GM12878 (cell line): ENCODE measurements around the gene CHRNG. TPM values are rescaled to one million over a fixed set of nuclear protein-coding genes. Genes with fewer than 3 reads are reported as not detected.

Source experiments
- ATAC-seq: fragments of 200-7000 bp; cut with Tn5 transposase; 3 replicates; pipeline ENCODE4 v1.9.1; 2020; ENCODE audit warnings: mild to moderate bottlenecking, moderate library complexity
- BruUV-seq: library from RNA; stranded (reverse); fragments of 400-500 nt; replicated peaks from 2 replicates; lab custom pipeline; 2021; lab: Mats Ljungman, UMichigan
- CTCF ChIA-PET: fragments of 300-600 bp; sonication (Branson Sonifier 250); formaldehyde crosslinking; extraction: SDS; loops from one replicate; lab custom pipeline; 2021; ENCODE audit warnings: inconsistent platforms; lab: Yijun Ruan, JAX
- POLR2A ChIA-PET: fragments of 350-600 bp; formaldehyde crosslinking; extraction: SDS; loops from one replicate; lab custom pipeline; 2021; ENCODE audit warnings: inconsistent platforms; lab: Charles Lee
- RAD21 ChIA-PET: fragments of 300-600 bp; sonication (Branson Sonifier 250); formaldehyde crosslinking; loops from one replicate; lab custom pipeline; 2023; ENCODE audit warnings: antibody characterized with exemption; ENCODE audit not compliant: unreplicated experiment; lab: Charles Lee
- SMC1A ChIA-PET: fragments of 300-600 bp; sonication (Branson Sonifier 250); formaldehyde crosslinking; loops from one replicate; lab custom pipeline; 2023; ENCODE audit not compliant: unreplicated experiment, uncharacterized antibody; lab: Charles Lee
- DNase-seq: peaks from one replicate; pipeline ENCODE4 v3.0.0-alpha.2; 2011; ENCODE audit warnings: low read depth, low spot score
- FAIRE-seq: peaks from 3 replicates; lab custom pipeline; 2011; peaks lifted over from hg19 to GRCh38; lab: Jason Lieb, UNC
- H2AFZ ChIP-seq: 2 replicates; pipeline ENCODE4 v1.6.0; 2011; ENCODE audit warnings: low read depth, low read length, control low read depth; ENCODE audit not compliant: control insufficient read depth
- H3K27ac ChIP-seq: 2 replicates; pipeline ENCODE4 v1.5.1; 2011; ENCODE audit warnings: control low read depth; ENCODE audit not compliant: control insufficient read depth, insufficient read depth
- H3K27me3 ChIP-seq, 2 experiments: replicated peaks in 1 of 2; 2 replicates each; pipeline versions ENCODE4 v1.6.0 to v1.6.1; 2011; ENCODE audit warnings: low read length in 1 of 2; ENCODE audit not compliant: control insufficient read depth in 2 of 2, insufficient read depth in 2 of 2
- H3K36me3 ChIP-seq, 2 experiments: 2 replicates each; pipeline ENCODE4 v1.5.1; 2011; ENCODE audit warnings: low read length in 1 of 2; ENCODE audit not compliant: control insufficient read depth in 2 of 2, insufficient read depth in 2 of 2
- H3K4me1 ChIP-seq: 2 replicates; pipeline ENCODE4 v1.6.1; 2011; ENCODE audit warnings: mild to moderate bottlenecking, low read length, moderate library complexity, mixed read lengths; ENCODE audit not compliant: control insufficient read depth, insufficient read depth
- H3K4me2 ChIP-seq: 2 replicates; pipeline ENCODE4 v1.6.0; 2011; ENCODE audit warnings: control low read depth; ENCODE audit not compliant: control insufficient read depth, insufficient read depth
- H3K4me3 ChIP-seq: fragments of 200-600 bp; sonication (generic); 2 replicates; pipeline ENCODE4 v1.5.1; 2016
- H3K79me2 ChIP-seq: 2 replicates; pipeline ENCODE4 v1.6.0; 2011; ENCODE audit warnings: low read length; ENCODE audit not compliant: control insufficient read depth, insufficient read depth
- H3K9ac ChIP-seq: 2 replicates; pipeline ENCODE4 v1.8.0; 2011; ENCODE audit warnings: low read length, control low read depth, mixed read lengths; ENCODE audit not compliant: control insufficient read depth, insufficient read depth
- H3K9me3 ChIP-seq: replicated peaks from 3 replicates; pipeline ENCODE4 v1.5.1; 2011; ENCODE audit warnings: mild to moderate bottlenecking, low read length; ENCODE audit not compliant: control insufficient read depth, insufficient read depth
- H4K20me1 ChIP-seq: 2 replicates; pipeline ENCODE4 v1.6.0; 2011; ENCODE audit not compliant: control insufficient read depth, insufficient read depth
- BCLAF1 ChIP-seq: fragments of 450-650 bp; IDR thresholded peaks from 2 replicates; pipeline ENCODE4 v1.6.1; 2017; ENCODE audit warnings: antibody characterized with exemption, mild to moderate bottlenecking, moderate library complexity
- CBX5 ChIP-seq: sonication (generic); IDR thresholded peaks from 2 replicates; pipeline ENCODE4 v1.6.1; 2016; ENCODE audit warnings: low read depth, moderate library complexity, mild to moderate bottlenecking, inconsistent platforms
- CHD2 ChIP-seq: IDR thresholded peaks from 2 replicates; pipeline ENCODE4 v1.6.1; 2011; ENCODE audit warnings: low read depth, low read length, improper control_type of control experiment, borderline replicate concordance
- CUX1 ChIP-seq: IDR thresholded peaks from 2 replicates; pipeline ENCODE4 v1.6.1; 2012; ENCODE audit warnings: improper control_type of control experiment, low read depth, low read length; ENCODE audit not compliant: insufficient replicate concordance
- GATAD2B ChIP-seq: fragments of 450-650 bp; conservative IDR thresholded peaks from 2 replicates; pipeline ENCODE4 v1.6.1; 2017; ENCODE audit warnings: low read depth, mild to moderate bottlenecking, moderate library complexity
- MTA2 ChIP-seq: fragments of 450-650 bp; IDR thresholded peaks from 2 replicates; pipeline ENCODE4 v1.6.1; 2016; ENCODE audit warnings: low read depth, mild to moderate bottlenecking, moderate library complexity
- NFYA ChIP-seq: IDR thresholded peaks from 2 replicates; pipeline ENCODE4 v1.6.1; 2011; ENCODE audit warnings: low read depth, mild to moderate bottlenecking, low read length, improper control_type of control experiment, borderline replicate concordance
- TCF12 ChIP-seq: IDR thresholded peaks from 2 replicates; pipeline ENCODE4 v1.6.1; 2011; ENCODE audit warnings: low read depth, mild to moderate bottlenecking, low read length
- YY1 ChIP-seq: IDR thresholded peaks from 2 replicates; pipeline ENCODE4 v1.6.1; 2011; ENCODE audit warnings: low read depth, mild to moderate bottlenecking, low read length
- WGBS: methylation state at CpG from one replicate; pipeline ENCODE4 v1.1.6; 2016; ENCODE audit warnings: low lambda C conversion rate; ENCODE audit not compliant: insufficient replicate concordance, insufficient coverage; ENCODE audit errors: missing lambda C conversion rate; 5-methylcytosine and 5-hydroxymethylcytosine counted together
- in situ Hi-C: fragments of 300-500 bp; cut with MboI; formaldehyde crosslinking; loops from 9 replicates; pipeline ENCODE4 v1.14.3; 2018; ENCODE audit warnings: mixed read lengths
- intact Hi-C: fragments of 100-400 bp; cut with micrococcal nuclease; formaldehyde crosslinking; loops from one replicate; pipeline ENCODE4 v1.14.2; 2022; ENCODE audit not compliant: unreplicated experiment
- polyA plus RNA-seq, 11 experiments: library from polyadenylated mRNA; depleted of rRNA in 4 of 11; unstranded in 6 of 11; stranded (reverse) in 5 of 11; fragments of >200 nt; fragmentation: Nextera tagmentation in 4 of 11; fragmentation: Illumina TruSeq in 1 of 11; extraction: Ambion mirVana in 4 of 11; extraction: Trizol in 1 of 11; gene quantifications; 1 replicate in 1 of 11; 2 replicates in 10 of 11; pipeline versions ENCODE4 v1.2.1 to v1.2.3, GENCODE V29; 2011 to 2016; ENCODE audit warnings: inconsistent platforms in 2 of 11, missing spikeins in 2 of 11, low read depth in 1 of 11
- total RNA-seq, 4 experiments: library from RNA; depleted of rRNA in 3 of 4; stranded (reverse); fragments of >200 nt in 3 of 4; fragmentation: Illumina TruSeq in 1 of 4; extraction: Trizol in 1 of 4; gene quantifications; 2 replicates each; pipeline versions ENCODE4 v1.2.1 to v1.2.3, GENCODE V29; 2013 to 2021

Gene CHRNG
- total and polyA plus RNA-seq, 10 of the 15 experiments (the other 5 are each of a cell fraction or from before 2014, with no cell fraction given), result 0.17 TPM; not detected in 9

- TF ChIP-seq CUX1 (no peak), MTA2 (no peak), CHD2 (no peak), CBX5 (no peak)
Observed at GRCh38 chr2:232518844-232519243, 20.6 kb upstream of the CHRNG start (continued).

GRCh38 chr2:232519581-232520438, 19.7 kb upstream of the CHRNG start, which contains the start of gene PRSS56:
Gene PRSS56, plus strand, starts transcription at chr2:232520388. Its CDS starts 211 bp downstream, at chr2:232520599.
- no peak for ATAC-seq
- intact Hi-C loops, result loop anchor here (5.0 kb wide), 1 partner anchor 68 kb away; no protein-coding TSS in a partner anchor
- Histone ChIP-seq H3K36me3 (no peaks in the 10 kb centered on the region), H3K27me3 (peaks cover 3 to 6% of the 10 kb centered on the region in 2 experiments; a peak in 3 of 4 replicates), H3K27ac (no peak within 1 kb of the TSS), H3K9me3 (no peaks in the 10 kb centered on the region), H3K4me2 (no peak within 1 kb of the TSS), H3K79me2 (no peaks in the 10 kb centered on the region), H3K4me1 (no peaks in the 10 kb centered on the region), H2AFZ (no peak within 1 kb of the TSS), H3K4me3 (no peak within 1 kb of the TSS), H3K9ac (no peak within 1 kb of the TSS), H4K20me1 (no peaks in the 10 kb centered on the region)
- no peak for TF ChIP-seq GATAD2B
- TF ChIP-seq NFYA, result no peak
- TF ChIP-seq TCF12, result no peak
- no peak for TF ChIP-seq YY1
- no peak for TF ChIP-seq BCLAF1
- ChIA-PET POLR2A (no interaction called here), CTCF (interaction anchor here (1.2 to 1.6 kb wide), 3 partner anchors 12 to 613 kb away, joined by 3 to 5 read pairs (median 4); no protein-coding TSS in a partner anchor), SMC1A (no interaction called here), RAD21 (interaction anchor here (0.8 kb wide), 1 partner anchor 182 kb away, joined by 3 read pairs; no protein-coding TSS in a partner anchor)
- 43% methylated on average over 15 of the region's 19 CpGs for WGBS
- in situ Hi-C loops, result no loop called here
- FAIRE-seq, result no peak
- no TSS peak for BruUV-seq
- DNase-seq, result no peak
